ENCODE measurements around the gene TPK1.
"Not testable (repeated sequence)": the region's sequence is repeated elsewhere in the genome, so short reads cannot be mapped to it uniquely, and the experiment has no call there.

TPK1 gene

GRCh38 chr7:144445590-144445989 lies 390.3 kb downstream of the TPK1 start:
- no peaks in the 10 kb centered on the region for H3K9me3 Mint-ChIP-seq
- H3K36me3 Mint-ChIP-seq = peaks cover 2% of the 10 kb centered on the region in 2 donors
- H3K27me3 Mint-ChIP-seq = no peaks in the 10 kb centered on the region
- no peak overlapping the region for H3K27ac Mint-ChIP-seq
- no peak overlapping the region for H3K4me3 Mint-ChIP-seq
- no peaks in the 10 kb centered on the region for H3K4me1 Mint-ChIP-seq
- DNase-seq (no peak), ATAC-seq (replicated peaks) (no peak)

GRCh38 chr7:144439717-144440205 lies 396.1 kb downstream of the TPK1 start:
- Mint-ChIP-seq H3K27ac (no peak overlapping the region), H3K27me3 (no peaks in the 10 kb centered on the region), H3K36me3 (no peaks in the 10 kb centered on the region), H3K4me3 (no peak overlapping the region), H3K9me3 (no peaks in the 10 kb centered on the region), H3K4me1 (no peaks in the 10 kb centered on the region)
- DNase-seq (no peak), ATAC-seq (replicated peaks) (no peak)

GRCh38 chr7:144438759-144439158 lies 397.1 kb downstream of the TPK1 start:
- Mint-ChIP-seq H3K9me3 (no peaks in the 10 kb centered on the region), H3K27ac (no peak overlapping the region), H3K4me3 (no peak overlapping the region), H3K27me3 (peaks cover 0 to 6% of the 10 kb centered on the region in 2 donors), H3K4me1 (no peaks in the 10 kb centered on the region), H3K36me3 (no peaks in the 10 kb centered on the region)
- DNase-seq = no peak
- ATAC-seq (replicated peaks) = no peak

GRCh38 chr7:144437370-144438191 lies 398.3 kb downstream of the TPK1 start:
- H3K4me1 Mint-ChIP-seq = no peaks in the 10 kb centered on the region
- no peak overlapping the region for H3K27ac Mint-ChIP-seq
- peaks cover 6 to 8% of the 10 kb centered on the region in 2 donors for H3K27me3 Mint-ChIP-seq
- no peaks in the 10 kb centered on the region for H3K9me3 Mint-ChIP-seq
- DNase-seq (peak; percentile 23), ATAC-seq (replicated peaks) (peak; percentile 65 to 78)
- H3K36me3 Mint-ChIP-seq = no peaks in the 10 kb centered on the region
- no peak overlapping the region for H3K4me3 Mint-ChIP-seq

GRCh38 chr7:144436500-144436899 lies 399.4 kb downstream of the TPK1 start:
- Mint-ChIP-seq H3K4me1 (no peaks in the 10 kb centered on the region), H3K36me3 (no peaks in the 10 kb centered on the region), H3K4me3 (no peak overlapping the region), H3K27ac (no peak overlapping the region), H3K27me3 (peaks cover 6 to 8% of the 10 kb centered on the region in 2 donors), H3K9me3 (no peaks in the 10 kb centered on the region)
- DNase-seq (no peak), ATAC-seq (replicated peaks) (no peak)

- no peak overlapping the region for H3K4me3 Mint-ChIP-seq
- peaks cover 0 to 9% of the 10 kb centered on the region in 2 donors for H3K36me3 Mint-ChIP-seq
- no peak for DNase-seq
- peaks cover 0 to 4% of the 10 kb centered on the region in 2 donors for H3K27me3 Mint-ChIP-seq
- no peaks in the 10 kb centered on the region for H3K4me1 Mint-ChIP-seq
- peaks cover 13 to 27% of the 10 kb centered on the region in 2 donors for H3K9me3 Mint-ChIP-seq
- H3K27ac Mint-ChIP-seq = no peak overlapping the region
- no peak for ATAC-seq (replicated peaks)
Measured at GRCh38 chr7:144428431-144428830, 407.4 kb downstream of the TPK1 start.

GRCh38 chr7:144427539-144427938 lies 408.3 kb downstream of the TPK1 start:
- peaks cover 13 to 27% of the 10 kb centered on the region in 2 donors for H3K9me3 Mint-ChIP-seq
- H3K27ac Mint-ChIP-seq; DNase-seq; H3K36me3 Mint-ChIP-seq; H3K27me3 Mint-ChIP-seq; H3K4me3 Mint-ChIP-seq; ATAC-seq (replicated peaks); H3K4me1 Mint-ChIP-seq: not testable (repeated sequence)

GRCh38 chr7:144418931-144419330 lies 416.9 kb downstream of the TPK1 start:
- peaks cover 8 to 11% of the 10 kb centered on the region in 2 donors for H3K27me3 Mint-ChIP-seq
- H3K4me3 Mint-ChIP-seq; H3K4me1 Mint-ChIP-seq; H3K9me3 Mint-ChIP-seq; H3K36me3 Mint-ChIP-seq; ATAC-seq (replicated peaks); H3K27ac Mint-ChIP-seq; DNase-seq: not testable (repeated sequence)

- Mint-ChIP-seq H3K27me3 (peaks cover 8 to 11% of the 10 kb centered on the region in 2 donors), H3K4me1 (no peaks in the 10 kb centered on the region), H3K4me3 (no peak overlapping the region), H3K9me3 (peaks cover 0 to 4% of the 10 kb centered on the region in 2 donors), H3K27ac (no peak overlapping the region), H3K36me3 (no peaks in the 10 kb centered on the region)
- DNase-seq = no peak
- no peak for ATAC-seq (replicated peaks)
Measured at GRCh38 chr7:144416341-144416740, 419.5 kb downstream of the TPK1 start.

GRCh38 chr7:144415858-144416257 lies 420.0 kb downstream of the TPK1 start:
- no peak for ATAC-seq (replicated peaks)
- no peaks in the 10 kb centered on the region for H3K36me3 Mint-ChIP-seq
- H3K27ac Mint-ChIP-seq = no peak overlapping the region

GRCh38 chr7:144414815-144415214 lies 421.0 kb downstream of the TPK1 start:
- H3K27me3 Mint-ChIP-seq = peaks cover 14 to 15% of the 10 kb centered on the region in 2 donors
- H3K27ac Mint-ChIP-seq = no peak overlapping the region
- no peaks in the 10 kb centered on the region for H3K4me1 Mint-ChIP-seq
- DNase-seq (no peak), ATAC-seq (replicated peaks) (no peak)
- H3K9me3 Mint-ChIP-seq = peaks cover 0 to 4% of the 10 kb centered on the region in 2 donors
- no peaks in the 10 kb centered on the region for H3K36me3 Mint-ChIP-seq
- no peak overlapping the region for H3K4me3 Mint-ChIP-seq

More at GRCh38 chr7:144415858-144416257, 420.0 kb downstream of the TPK1 start:
- peaks cover 11 to 12% of the 10 kb centered on the region in 2 donors for H3K27me3 Mint-ChIP-seq
- H3K4me3 Mint-ChIP-seq = no peak overlapping the region
- no peaks in the 10 kb centered on the region for H3K4me1 Mint-ChIP-seq
- no peak for DNase-seq
- H3K9me3 Mint-ChIP-seq = peaks cover 0 to 4% of the 10 kb centered on the region in 2 donors

- Mint-ChIP-seq H3K27ac (no peak overlapping the region), H3K9me3 (no peaks in the 10 kb centered on the region), H3K4me1 (no peaks in the 10 kb centered on the region), H3K4me3 (no peak overlapping the region), H3K27me3 (peaks cover 30 to 32% of the 10 kb centered on the region in 2 donors), H3K36me3 (no peaks in the 10 kb centered on the region)
- DNase-seq (no peak), ATAC-seq (replicated peaks) (no peak)
Measured at GRCh38 chr7:144410441-144410840, 425.4 kb downstream of the TPK1 start.

GRCh38 chr7:144408121-144408520 lies 427.7 kb downstream of the TPK1 start:
- Mint-ChIP-seq H3K27me3 (peaks cover 20 to 32% of the 10 kb centered on the region in 2 donors), H3K9me3 (no peaks in the 10 kb centered on the region), H3K36me3 (no peaks in the 10 kb centered on the region), H3K4me3 (no peak overlapping the region), H3K27ac (no peak overlapping the region), H3K4me1 (no peaks in the 10 kb centered on the region)
- DNase-seq (no peak), ATAC-seq (replicated peaks) (no peak)

- no peak for DNase-seq
- H3K4me1 Mint-ChIP-seq = no peaks in the 10 kb centered on the region
- peaks cover 24 to 36% of the 10 kb centered on the region in 2 donors for H3K27me3 Mint-ChIP-seq
- no peaks in the 10 kb centered on the region for H3K36me3 Mint-ChIP-seq
- no peaks in the 10 kb centered on the region for H3K9me3 Mint-ChIP-seq
- H3K4me3 Mint-ChIP-seq = no peak overlapping the region
- ATAC-seq (replicated peaks) = no peak
- no peak overlapping the region for H3K27ac Mint-ChIP-seq
Measured at GRCh38 chr7:144407266-144407931, 428.5 kb downstream of the TPK1 start.

- H3K36me3 Mint-ChIP-seq = no peaks in the 10 kb centered on the region
- H3K4me3 Mint-ChIP-seq = no peak overlapping the region
- no peak overlapping the region for H3K27ac Mint-ChIP-seq
- no peaks in the 10 kb centered on the region for H3K4me1 Mint-ChIP-seq
- no peak for ATAC-seq (replicated peaks)
- DNase-seq = no peak
- H3K27me3 Mint-ChIP-seq = peaks cover 25 to 53% of the 10 kb centered on the region in 2 donors
- H3K9me3 Mint-ChIP-seq = no peaks in the 10 kb centered on the region
Measured at GRCh38 chr7:144404946-144405345, 430.9 kb downstream of the TPK1 start.
